Ishikawa (cell line): ENCODE results near the gene XXYLT1.

Experiments used
- RAD21 ChIP-seq: IDR thresholded peaks from 2 replicates; pipeline ENCODE4 v1.6.1; 2012; ENCODE audit warnings: low read depth
- USF1 ChIP-seq: IDR thresholded peaks from 2 replicates; pipeline ENCODE4 v1.6.1; 2012

GRCh38 chr3:195178124-195178910, 92.6 kb downstream of the XXYLT1 start:
- TF ChIP-seq RAD21 (no peak), USF1 (no peak)
